ENCODE measurements around the gene SFN. TPM values are rescaled to one million over a fixed set of nuclear protein-coding genes. Genes with fewer than 3 reads are reported as not detected.

SFN gene
- total RNA-seq, 2 experiments from 2014 or later: 0.47 to 0.59 TPM

DNA sequence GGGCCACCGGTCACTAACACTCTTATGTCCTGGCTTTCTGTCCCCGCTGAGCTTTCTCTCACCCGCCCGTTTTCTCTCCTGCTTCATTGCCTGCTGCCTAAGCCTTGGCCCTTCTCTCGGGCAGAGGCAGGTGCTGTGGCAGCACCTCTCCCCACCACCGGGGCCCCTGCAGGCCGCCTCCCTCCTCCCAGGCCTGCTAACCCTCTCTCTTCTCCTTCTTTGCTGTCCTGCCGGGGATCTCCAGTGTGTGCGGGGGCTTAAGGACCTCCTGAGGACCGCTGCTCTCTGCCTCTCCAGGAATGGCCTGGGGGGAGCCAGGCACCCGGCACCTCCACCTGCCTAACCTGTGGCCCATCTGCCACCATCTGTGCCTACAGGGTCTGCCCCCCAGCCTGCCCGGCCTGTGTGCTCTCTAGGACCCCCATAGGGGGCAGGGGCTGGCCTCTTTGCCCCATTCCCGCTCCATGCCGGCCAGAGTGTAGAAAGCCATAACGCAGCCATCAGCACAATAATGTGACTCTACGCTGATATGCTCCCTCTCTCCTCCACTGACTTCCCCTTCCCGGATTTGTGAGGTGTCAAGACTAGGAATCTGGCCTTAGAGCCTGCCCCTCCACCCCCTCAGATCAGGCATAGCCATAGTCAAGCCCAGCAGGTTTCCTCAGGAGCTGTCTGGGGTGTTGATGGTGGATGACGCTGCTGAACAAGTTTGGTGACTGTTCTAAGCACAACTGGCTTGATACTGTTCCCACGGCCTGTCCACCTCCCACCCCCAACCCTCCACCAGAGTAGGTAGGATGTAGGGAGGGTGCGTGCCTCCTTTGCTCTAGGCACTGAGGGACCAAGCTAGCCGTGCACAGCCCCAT, 6.1 kb upstream of the SFN start:
- CTCF ChIA-PET: interaction anchor here (0.8 to 2.0 kb wide), 5 partner anchors 9 to 254 kb away, joined by 3 to 7 read pairs (median 6); no protein-coding TSS in a partner anchor
- Mint-ChIP-seq H3K4me1 (ENCODE audit: low read depth) (no peaks in the 10 kb centered on the region), H3K4me3 (no peak overlapping the region), H3K27ac (no peak overlapping the region), H3K27me3 (no peaks in the 10 kb centered on the region), H3K9me3 (no peaks in the 10 kb centered on the region), H3K36me3 (ENCODE audit: low read depth) (peaks cover 24% of the 10 kb centered on the region)
- POLR2A ChIA-PET: interaction anchor here (0.7 to 2.9 kb wide), 5 partner anchors 8 to 34 kb away, joined by 3 to 17 read pairs (median 4); no protein-coding TSS in a partner anchor
- ATAC-seq (no peak), DNase-seq (no peak)
- TF ChIP-seq, protein P1, sequence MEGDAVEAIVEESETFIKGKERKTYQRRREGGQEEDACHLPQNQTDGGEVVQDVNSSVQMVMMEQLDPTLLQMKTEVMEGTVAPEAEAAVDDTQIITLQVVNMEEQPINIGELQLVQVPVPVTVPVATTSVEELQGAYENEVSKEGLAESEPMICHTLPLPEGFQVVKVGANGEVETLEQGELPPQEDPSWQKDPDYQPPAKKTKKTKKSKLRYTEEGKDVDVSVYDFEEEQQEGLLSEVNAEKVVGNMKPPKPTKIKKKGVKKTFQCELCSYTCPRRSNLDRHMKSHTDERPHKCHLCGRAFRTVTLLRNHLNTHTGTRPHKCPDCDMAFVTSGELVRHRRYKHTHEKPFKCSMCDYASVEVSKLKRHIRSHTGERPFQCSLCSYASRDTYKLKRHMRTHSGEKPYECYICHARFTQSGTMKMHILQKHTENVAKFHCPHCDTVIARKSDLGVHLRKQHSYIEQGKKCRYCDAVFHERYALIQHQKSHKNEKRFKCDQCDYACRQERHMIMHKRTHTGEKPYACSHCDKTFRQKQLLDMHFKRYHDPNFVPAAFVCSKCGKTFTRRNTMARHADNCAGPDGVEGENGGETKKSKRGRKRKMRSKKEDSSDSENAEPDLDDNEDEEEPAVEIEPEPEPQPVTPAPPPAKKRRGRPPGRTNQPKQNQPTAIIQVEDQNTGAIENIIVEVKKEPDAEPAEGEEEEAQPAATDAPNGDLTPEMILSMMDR (IDR thresholded peaks at IDR 0.05): no peak
- intact Hi-C loops (cut with micrococcal nuclease): no loop called here

GRCh38 chr1:26857473-26858060, 5.4 kb upstream of the SFN start:
- TF ChIP-seq, protein P1 (IDR thresholded peaks at IDR 0.05): no peak
- Mint-ChIP-seq H3K4me1 (ENCODE audit: low read depth) (peaks cover 7% of the 10 kb centered on the region), H3K36me3 (ENCODE audit: low read depth) (peaks cover 18% of the 10 kb centered on the region), H3K4me3 (no peak overlapping the region), H3K9me3 (no peaks in the 10 kb centered on the region), H3K27me3 (no peaks in the 10 kb centered on the region), H3K27ac (no peak overlapping the region)
- ChIA-PET POLR2A (interaction anchor here (1.1 to 2.5 kb wide), 4 partner anchors 16 to 41 kb away, joined by 3 to 17 read pairs (median 5); no protein-coding TSS in a partner anchor), CTCF (interaction anchor here (0.8 to 2.5 kb wide), 4 partner anchors 20 to 255 kb away, joined by 3 to 9 read pairs (median 4); no protein-coding TSS in a partner anchor)
- DNase-seq: no peak
- ATAC-seq: no peak
- intact Hi-C loops (cut with micrococcal nuclease): no loop called here

DNA sequence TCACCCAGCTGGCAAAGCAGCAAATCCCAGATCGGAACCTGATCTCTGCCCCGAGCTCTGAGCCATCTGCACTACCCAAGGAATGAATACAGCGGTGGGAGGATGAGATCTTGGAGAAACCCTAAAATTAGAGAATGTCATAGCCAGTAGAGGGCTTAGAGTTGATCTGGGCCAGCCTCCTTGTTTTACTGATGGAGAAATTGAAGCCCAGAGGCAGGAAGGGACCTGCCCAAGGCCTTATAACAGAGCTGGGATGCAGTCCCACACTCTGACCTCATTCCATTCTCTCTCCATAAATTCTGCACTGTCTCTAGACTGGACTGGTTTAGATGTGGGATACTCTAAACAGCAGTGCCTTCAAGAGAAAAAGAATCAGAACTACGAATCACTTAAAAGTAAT, 4.8 kb upstream of the SFN start:
- H3K9me3 Mint-ChIP-seq: no peaks in the 10 kb centered on the region
- intact Hi-C loops (cut with micrococcal nuclease): no loop called here
- H3K4me1 Mint-ChIP-seq (ENCODE audit: low read depth): peaks cover 12% of the 10 kb centered on the region
- no peak for DNase-seq
- H3K4me3 Mint-ChIP-seq: no peak overlapping the region
- no peak overlapping the region for H3K27ac Mint-ChIP-seq
- TF ChIP-seq, protein P1 (IDR thresholded peaks at IDR 0.05): no peak
- ChIA-PET CTCF (interaction anchor here (0.8 to 2.5 kb wide), 6 partner anchors 9 to 256 kb away, joined by 3 to 9 read pairs (median 4); no protein-coding TSS in a partner anchor), POLR2A (interaction anchor here (0.6 to 2.5 kb wide), 8 partner anchors 9 to 278 kb away, joined by 3 to 17 read pairs (median 4); no protein-coding TSS in a partner anchor)
- no peaks in the 10 kb centered on the region for H3K27me3 Mint-ChIP-seq
- no peak for ATAC-seq
- peaks cover 12% of the 10 kb centered on the region for H3K36me3 Mint-ChIP-seq (ENCODE audit: low read depth)

DNA sequence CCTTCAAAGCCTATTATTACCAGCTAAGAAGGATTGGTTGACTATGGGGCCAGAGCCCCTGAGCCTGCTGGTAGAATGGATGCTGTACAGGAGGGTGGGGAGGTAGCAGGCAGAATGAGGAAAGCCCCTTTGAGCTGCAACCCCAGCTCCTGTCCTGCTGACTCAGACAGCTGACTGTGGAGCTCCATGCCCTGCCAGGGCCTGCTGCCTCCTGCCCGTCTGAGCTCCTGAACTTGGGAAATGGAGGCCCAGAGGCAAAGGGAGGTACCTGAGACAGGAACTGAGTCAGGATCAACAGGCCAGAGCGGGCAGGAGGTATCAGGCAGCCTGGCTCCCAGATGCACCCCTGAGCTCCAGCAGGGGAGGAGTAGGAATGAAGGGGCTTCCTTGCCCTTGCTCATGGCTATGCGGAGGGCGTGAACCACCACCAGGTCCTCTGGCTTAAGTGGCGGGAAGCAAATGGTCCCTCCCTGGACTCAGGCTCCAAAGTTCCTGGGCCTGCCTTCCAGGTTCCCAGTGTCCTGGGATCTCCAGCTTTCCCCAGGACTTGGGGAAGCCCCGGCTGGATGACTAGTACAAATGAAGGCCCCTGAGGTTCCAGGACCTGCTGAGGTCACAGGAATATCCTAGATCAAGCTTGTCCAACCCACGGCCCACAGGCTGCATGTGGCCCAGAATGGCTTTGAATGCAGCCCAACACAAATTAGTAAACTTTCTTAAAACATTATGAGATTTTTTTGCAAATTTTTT, 3.9 kb upstream of the SFN start:
- peaks cover 17% of the 10 kb centered on the region for H3K4me1 Mint-ChIP-seq (ENCODE audit: low read depth)

More for the DNA sequence above, 3.9 kb upstream of the SFN start:
- Mint-ChIP-seq H3K4me3 (no peak overlapping the region), H3K36me3 (ENCODE audit: low read depth) (peaks cover 6% of the 10 kb centered on the region), H3K27ac (no peak overlapping the region), H3K27me3 (no peaks in the 10 kb centered on the region), H3K9me3 (no peaks in the 10 kb centered on the region)
- POLR2A ChIA-PET: interaction anchor here (0.6 to 2.5 kb wide), 9 partner anchors 10 to 279 kb away, joined by 3 to 17 read pairs (median 4); no protein-coding TSS in a partner anchor
- no peak for DNase-seq
- TF ChIP-seq, protein P1 (IDR thresholded peaks at IDR 0.05): no peak
- CTCF ChIA-PET: interaction anchor here (0.8 to 2.5 kb wide), 7 partner anchors 9 to 257 kb away, joined by 3 to 9 read pairs (median 3); no protein-coding TSS in a partner anchor
- peak; percentile 28 for ATAC-seq
- intact Hi-C loops (cut with micrococcal nuclease): no loop called here

All from activated CD8-positive, alpha-beta T cell treated with anti-CD3 and anti-CD28 coated beads for 36 hours (primary cell).